KMS-11 (cell line): ENCODE measurements around the gene COMMD1.

ENCODE experiments used
- H2AFZ ChIP-seq: fragments of 200-600 bp; sonication (generic); 2 replicates; pipeline ENCODE4 v1.6.1; 2016; ENCODE audit warnings: antibody characterized with exemption, mixed run types, low read depth
- H3K27ac ChIP-seq: fragments of 200-600 bp; sonication (generic); 2 replicates; pipeline ENCODE4 v1.6.1; 2016; ENCODE audit warnings: mild to moderate bottlenecking, mixed run types
- H3K27me3 ChIP-seq: fragments of 200-600 bp; sonication (generic); 2 replicates; pipeline ENCODE4 v1.6.1; 2017; ENCODE audit warnings: mild to moderate bottlenecking, low read depth, mixed run types, moderate library complexity; ENCODE audit not compliant: insufficient read depth
- H3K36me3 ChIP-seq: fragments of 200-600 bp; sonication (generic); 2 replicates; pipeline ENCODE4 v1.6.1; 2017; ENCODE audit warnings: mild to moderate bottlenecking, mixed run types; ENCODE audit not compliant: insufficient read depth
- H3K4me1 ChIP-seq: fragments of 200-600 bp; sonication (generic); 2 replicates; pipeline ENCODE4 v1.6.1; 2016; ENCODE audit warnings: mild to moderate bottlenecking, low read depth, mixed run types; ENCODE audit not compliant: poor library complexity, severe bottlenecking
- H3K4me2 ChIP-seq: fragments of 200-600 bp; sonication (generic); 2 replicates; pipeline ENCODE4 v1.7.0; 2016; ENCODE audit warnings: mild to moderate bottlenecking, mixed run types
- H3K4me3 ChIP-seq: fragments of 200-600 bp; sonication (generic); IDR thresholded peaks from 2 replicates; pipeline ENCODE4 v1.6.1; 2017; ENCODE audit warnings: low read depth, low read length, mixed read lengths; ENCODE audit not compliant: insufficient read depth
- H3K79me2 ChIP-seq: fragments of 200-600 bp; sonication (generic); 2 replicates; pipeline ENCODE4 v1.6.1; 2016; ENCODE audit warnings: low read depth, mixed run types; ENCODE audit not compliant: insufficient read depth
- H3K9ac ChIP-seq: fragments of 200-600 bp; sonication (generic); 2 replicates; pipeline ENCODE4 v1.6.1; 2016; ENCODE audit warnings: mild to moderate bottlenecking, mixed run types
- H4K20me1 ChIP-seq: fragments of 200-600 bp; sonication (generic); 2 replicates; pipeline ENCODE4 v1.6.1; 2016; ENCODE audit warnings: mild to moderate bottlenecking, mixed run types; ENCODE audit not compliant: insufficient read depth
- CTCF ChIP-seq: fragments of 200-600 bp; sonication (generic); conservative IDR thresholded peaks from 2 replicates; pipeline ENCODE4 v1.6.1; 2017; ENCODE audit warnings: low read depth, mild to moderate bottlenecking, antibody characterized with exemption, low read length, moderate library complexity, mixed read lengths

Gene COMMD1

GRCh38 chr2:61988462-61989366 is 83.2 kb downstream of the COMMD1 start:
- no peak overlapping the region for H3K27ac ChIP-seq
- no peak overlapping the region for H2AFZ ChIP-seq
- no peak for TF ChIP-seq CTCF
- no peaks in the 10 kb centered on the region for H3K27me3 ChIP-seq
- no peak overlapping the region for H3K9ac ChIP-seq
- H3K4me2 ChIP-seq: no peak overlapping the region
- H3K36me3 ChIP-seq: no peaks in the 10 kb centered on the region
- H4K20me1 ChIP-seq: no peaks in the 10 kb centered on the region
- no peak overlapping the region for H3K4me3 ChIP-seq
- peaks cover 2% of the 10 kb centered on the region for H3K4me1 ChIP-seq
- no peaks in the 10 kb centered on the region for H3K79me2 ChIP-seq

- no peak overlapping the region for H3K9ac ChIP-seq
- no peaks in the 10 kb centered on the region for H4K20me1 ChIP-seq
- no peaks in the 10 kb centered on the region for H3K79me2 ChIP-seq
- no peak overlapping the region for H2AFZ ChIP-seq
- TF ChIP-seq CTCF: peak; percentile 78
- no peak overlapping the region for H3K4me3 ChIP-seq
- no peak overlapping the region for H3K27ac ChIP-seq
- no peaks in the 10 kb centered on the region for H3K27me3 ChIP-seq
- H3K4me1 ChIP-seq: peaks cover 13% of the 10 kb centered on the region
- no peak overlapping the region for H3K4me2 ChIP-seq
- no peaks in the 10 kb centered on the region for H3K36me3 ChIP-seq
These were observed 88.0 kb downstream of the COMMD1 start for GRCh38 chr2:61993422-61994024.

GRCh38 chr2:61994531-61994930 is 89.1 kb downstream of the COMMD1 start:
- no peaks in the 10 kb centered on the region for H3K79me2 ChIP-seq
- H3K4me1 ChIP-seq: peaks cover 13% of the 10 kb centered on the region
- H3K9ac ChIP-seq: no peak overlapping the region
- no peak overlapping the region for H3K27ac ChIP-seq
- H3K36me3 ChIP-seq: no peaks in the 10 kb centered on the region
- no peaks in the 10 kb centered on the region for H4K20me1 ChIP-seq
- TF ChIP-seq CTCF: no peak
- no peak overlapping the region for H3K4me3 ChIP-seq
- H2AFZ ChIP-seq: no peak overlapping the region
- H3K27me3 ChIP-seq: no peaks in the 10 kb centered on the region
- no peak overlapping the region for H3K4me2 ChIP-seq

GRCh38 chr2:61995065-61995464 is 89.6 kb downstream of the COMMD1 start:
- H3K27me3 ChIP-seq: no peaks in the 10 kb centered on the region
- H3K9ac ChIP-seq: no peak overlapping the region
- H3K4me1 ChIP-seq: peaks cover 15% of the 10 kb centered on the region
- H2AFZ ChIP-seq: no peak overlapping the region
- H3K27ac ChIP-seq: no peak overlapping the region
- no peaks in the 10 kb centered on the region for H3K36me3 ChIP-seq
- no peak for TF ChIP-seq CTCF
- H4K20me1 ChIP-seq: no peaks in the 10 kb centered on the region
- H3K79me2 ChIP-seq: no peaks in the 10 kb centered on the region
- H3K4me2 ChIP-seq: no peak overlapping the region
- H3K4me3 ChIP-seq: no peak overlapping the region
